ENCODE results near the gene ARMH3. TPM values are rescaled to one million over a fixed set of nuclear protein-coding genes. Genes with fewer than 3 reads are reported as not detected.

The ARMH3 gene
- total RNA-seq, 1 experiment from 2014 or later: 17.1 TPM

- TF ChIP-seq, protein P1, sequence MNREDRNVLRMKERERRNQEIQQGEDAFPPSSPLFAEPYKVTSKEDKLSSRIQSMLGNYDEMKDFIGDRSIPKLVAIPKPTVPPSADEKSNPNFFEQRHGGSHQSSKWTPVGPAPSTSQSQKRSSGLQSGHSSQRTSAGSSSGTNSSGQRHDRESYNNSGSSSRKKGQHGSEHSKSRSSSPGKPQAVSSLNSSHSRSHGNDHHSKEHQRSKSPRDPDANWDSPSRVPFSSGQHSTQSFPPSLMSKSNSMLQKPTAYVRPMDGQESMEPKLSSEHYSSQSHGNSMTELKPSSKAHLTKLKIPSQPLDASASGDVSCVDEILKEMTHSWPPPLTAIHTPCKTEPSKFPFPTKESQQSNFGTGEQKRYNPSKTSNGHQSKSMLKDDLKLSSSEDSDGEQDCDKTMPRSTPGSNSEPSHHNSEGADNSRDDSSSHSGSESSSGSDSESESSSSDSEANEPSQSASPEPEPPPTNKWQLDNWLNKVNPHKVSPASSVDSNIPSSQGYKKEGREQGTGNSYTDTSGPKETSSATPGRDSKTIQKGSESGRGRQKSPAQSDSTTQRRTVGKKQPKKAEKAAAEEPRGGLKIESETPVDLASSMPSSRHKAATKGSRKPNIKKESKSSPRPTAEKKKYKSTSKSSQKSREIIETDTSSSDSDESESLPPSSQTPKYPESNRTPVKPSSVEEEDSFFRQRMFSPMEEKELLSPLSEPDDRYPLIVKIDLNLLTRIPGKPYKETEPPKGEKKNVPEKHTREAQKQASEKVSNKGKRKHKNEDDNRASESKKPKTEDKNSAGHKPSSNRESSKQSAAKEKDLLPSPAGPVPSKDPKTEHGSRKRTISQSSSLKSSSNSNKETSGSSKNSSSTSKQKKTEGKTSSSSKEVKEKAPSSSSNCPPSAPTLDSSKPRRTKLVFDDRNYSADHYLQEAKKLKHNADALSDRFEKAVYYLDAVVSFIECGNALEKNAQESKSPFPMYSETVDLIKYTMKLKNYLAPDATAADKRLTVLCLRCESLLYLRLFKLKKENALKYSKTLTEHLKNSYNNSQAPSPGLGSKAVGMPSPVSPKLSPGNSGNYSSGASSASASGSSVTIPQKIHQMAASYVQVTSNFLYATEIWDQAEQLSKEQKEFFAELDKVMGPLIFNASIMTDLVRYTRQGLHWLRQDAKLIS (CRISPR knock-in tag; IDR thresholded peaks at IDR 0.05; ENCODE audit: borderline replicate concordance): no peak
These were observed 60.4 kb downstream of the ARMH3 start (continued) for GRCh38 chr10:101995451-101996063.

DNA sequence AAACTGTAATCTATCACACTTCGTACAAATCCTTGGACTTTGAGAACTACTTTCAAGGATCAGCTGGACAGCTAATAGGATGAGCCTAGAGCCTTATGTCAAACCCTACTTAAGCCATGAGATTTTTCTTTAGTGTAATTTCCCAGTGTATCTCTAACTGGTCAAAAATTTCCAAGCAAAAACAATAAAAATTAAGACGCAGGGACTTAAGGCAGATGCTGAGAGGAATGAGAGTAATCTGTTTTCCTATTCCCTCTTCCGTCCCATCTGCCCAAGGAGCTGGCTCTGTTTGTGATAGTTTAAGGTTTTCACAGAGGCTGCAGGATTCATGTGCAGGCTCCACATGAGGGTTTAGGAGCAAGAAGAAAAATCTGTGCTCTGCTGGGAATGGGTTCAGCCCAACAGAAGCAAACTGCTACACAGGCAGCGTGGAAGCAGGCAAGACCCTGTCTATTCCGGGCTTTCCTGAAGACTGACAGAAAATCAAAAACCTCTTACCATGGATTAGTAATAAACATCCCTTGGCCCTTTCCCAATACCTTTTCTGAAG is 62.2 kb downstream of the ARMH3 start:
- TF ChIP-seq ZNF317 (CRISPR knock-in tag; IDR thresholded peaks at IDR 0.05; ENCODE audit: borderline replicate concordance, low read depth): no peak
- TF ChIP-seq, protein P2, sequence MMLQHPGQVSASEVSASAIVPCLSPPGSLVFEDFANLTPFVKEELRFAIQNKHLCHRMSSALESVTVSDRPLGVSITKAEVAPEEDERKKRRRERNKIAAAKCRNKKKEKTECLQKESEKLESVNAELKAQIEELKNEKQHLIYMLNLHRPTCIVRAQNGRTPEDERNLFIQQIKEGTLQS (CRISPR knock-in tag; conservative IDR thresholded peaks at IDR 0.05): no peak
- no peak for TF ChIP-seq ZNF423 (CRISPR knock-in tag; IDR thresholded peaks at IDR 0.05)
- TF ChIP-seq ZBTB21 (CRISPR knock-in tag; IDR thresholded peaks at IDR 0.05; ENCODE audit: borderline replicate concordance): no peak
- no peak for TF ChIP-seq SMAD4 (CRISPR knock-in tag; IDR thresholded peaks at IDR 0.05)
- TF ChIP-seq NR3C1 (CRISPR knock-in tag; conservative IDR thresholded peaks at IDR 0.05; ENCODE audit: low read depth): no peak
- TF ChIP-seq CTCF (IDR thresholded peaks at IDR 0.05): no peak
- TF ChIP-seq ZNF121 (CRISPR knock-in tag; IDR thresholded peaks at IDR 0.05): no peak
- TF ChIP-seq JUN (CRISPR knock-in tag; IDR thresholded peaks at IDR 0.05): no peak
- TF ChIP-seq KAT7 (CRISPR knock-in tag; IDR thresholded peaks at IDR 0.05; ENCODE audit: borderline replicate concordance): no peak
- DNase-seq (ENCODE audit: low spot score): no peak
- Mint-ChIP-seq H3K9me3 (no peaks in the 10 kb centered on the region), H3K36me3 (peaks cover 26% of the 10 kb centered on the region), H3K27ac (no peak overlapping the region), H3K4me1 (no peaks in the 10 kb centered on the region), H3K27me3 (ENCODE audit: low read depth) (no peaks in the 10 kb centered on the region), H3K4me3 (no peak overlapping the region)
- ChIA-PET POLR2A (interaction anchor here (0.6 kb wide), 1 partner anchor 43 kb away, joined by 3 read pairs; no protein-coding TSS in a partner anchor), CTCF (interaction anchor here (0.9 to 1.4 kb wide), 4 partner anchors 12 to 153 kb away, joined by 4 to 6 read pairs (median 5); no protein-coding TSS in a partner anchor)
- no peak for ATAC-seq

- H3K4me3 Mint-ChIP-seq: no peak overlapping the region
- ATAC-seq (no peak), DNase-seq (ENCODE audit: low spot score) (no peak)
- H3K27ac Mint-ChIP-seq: no peak overlapping the region
- no peaks in the 10 kb centered on the region for H3K9me3 Mint-ChIP-seq
- ChIA-PET POLR2A (interaction anchor here (0.6 kb wide), 1 partner anchor 42 kb away, joined by 3 read pairs; no protein-coding TSS in a partner anchor), CTCF (interaction anchor here (1.4 kb wide), 2 partner anchors 17 to 80 kb away, joined by 4 to 5 read pairs; no protein-coding TSS in a partner anchor)
- peaks cover 26% of the 10 kb centered on the region for H3K36me3 Mint-ChIP-seq
- no peaks in the 10 kb centered on the region for H3K27me3 Mint-ChIP-seq (ENCODE audit: low read depth)
- no peaks in the 10 kb centered on the region for H3K4me1 Mint-ChIP-seq
- TF ChIP-seq HMGA2 (CRISPR knock-in tag; IDR thresholded peaks at IDR 0.05): no peak
- TF ChIP-seq RELA (CRISPR knock-in tag; IDR thresholded peaks at IDR 0.05; ENCODE audit: borderline replicate concordance): no peak
- TF ChIP-seq USF1 (CRISPR knock-in tag; IDR thresholded peaks at IDR 0.05): no peak
- no peak for TF ChIP-seq IRF2 (CRISPR knock-in tag; IDR thresholded peaks at IDR 0.05; ENCODE audit: borderline replicate concordance, low read depth)
- no peak for TF ChIP-seq ZNF317 (CRISPR knock-in tag; IDR thresholded peaks at IDR 0.05; ENCODE audit: borderline replicate concordance, low read depth)
- TF ChIP-seq TEAD4 (CRISPR knock-in tag; IDR thresholded peaks at IDR 0.05): no peak
- TF ChIP-seq TP53 (CRISPR knock-in tag; IDR thresholded peaks at IDR 0.05): no peak
- TF ChIP-seq FOXP1 (CRISPR knock-in tag; IDR thresholded peaks at IDR 0.05; ENCODE audit: borderline replicate concordance): no peak
- TF ChIP-seq SP1 (CRISPR knock-in tag; conservative IDR thresholded peaks at IDR 0.05): no peak
- no peak for TF ChIP-seq CTCF (IDR thresholded peaks at IDR 0.05)
- TF ChIP-seq, protein P3, sequence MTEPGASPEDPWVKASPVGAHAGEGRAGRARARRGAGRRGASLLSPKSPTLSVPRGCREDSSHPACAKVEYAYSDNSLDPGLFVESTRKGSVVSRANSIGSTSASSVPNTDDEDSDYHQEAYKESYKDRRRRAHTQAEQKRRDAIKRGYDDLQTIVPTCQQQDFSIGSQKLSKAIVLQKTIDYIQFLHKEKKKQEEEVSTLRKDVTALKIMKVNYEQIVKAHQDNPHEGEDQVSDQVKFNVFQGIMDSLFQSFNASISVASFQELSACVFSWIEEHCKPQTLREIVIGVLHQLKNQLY (CRISPR knock-in tag; IDR thresholded peaks at IDR 0.05): no peak
- no peak for TF ChIP-seq CREM (CRISPR knock-in tag; IDR thresholded peaks at IDR 0.05)
- no peak for TF ChIP-seq ETV6 (CRISPR knock-in tag; IDR thresholded peaks at IDR 0.05)
- TF ChIP-seq SMAD3 (CRISPR knock-in tag; IDR thresholded peaks at IDR 0.05; ENCODE audit: borderline replicate concordance): no peak
- no peak for TF ChIP-seq ZNF121 (CRISPR knock-in tag; IDR thresholded peaks at IDR 0.05)
These were observed 62.8 kb downstream of the ARMH3 start for GRCh38 chr10:101993221-101993620.
